Dedifferentiated amniotic fluid mesenchymal stem cell (primary cell): ENCODE measurements around the gene ST3GAL2.

Experiments used
- DNase-seq: peaks from one replicate; pipeline ENCODE4 v3.0.0-alpha.2; 2016; ENCODE audit errors: extremely low spot score

Gene ST3GAL2

GRCh38 chr16:70438969-70439862 is at the start of gene ST3GAL2:
ST3GAL2 (minus strand) TSS chr16:70439100; CDS start chr16:70398530, 40,570 bp downstream.
- DNase-seq, result peak; percentile 91

GRCh38 chr16:70484867-70485266 is 46.0 kb upstream of the ST3GAL2 start:
- no peak for DNase-seq

- DNase-seq, result no peak
Observed at GRCh38 chr16:70483426-70483825, 44.5 kb upstream of the ST3GAL2 start.

GRCh38 chr16:70482624-70483023 is 43.7 kb upstream of the ST3GAL2 start:
- DNase-seq, result no peak

- peak; percentile 55 for DNase-seq
Observed at GRCh38 chr16:70481929-70482536, 43.1 kb upstream of the ST3GAL2 start.

GRCh38 chr16:70480127-70481105 is 41.5 kb upstream of the ST3GAL2 start:
- no peak for DNase-seq

- DNase-seq, result no peak
Observed at GRCh38 chr16:70478912-70479341, 40.0 kb upstream of the ST3GAL2 start.

GRCh38 chr16:70478169-70478568 is 39.3 kb upstream of the ST3GAL2 start:
- no peak for DNase-seq

GRCh38 chr16:70476272-70477020 is 37.5 kb upstream of the ST3GAL2 start:
- DNase-seq, result peak; percentile 32

GRCh38 chr16:70475054-70475871 is 36.4 kb upstream of the ST3GAL2 start:
- no peak for DNase-seq

- no peak for DNase-seq
Observed at GRCh38 chr16:70474320-70475053, 35.6 kb upstream of the ST3GAL2 start.

GRCh38 chr16:70473446-70474319 is 34.8 kb upstream of the ST3GAL2 start:
- DNase-seq, result no peak

- DNase-seq, result no peak
Observed at GRCh38 chr16:70472786-70473433, 34.0 kb upstream of the ST3GAL2 start.

GRCh38 chr16:70470927-70471341 is 32.0 kb upstream of the ST3GAL2 start:
- DNase-seq, result no peak

GRCh38 chr16:70470141-70470926 is 31.4 kb upstream of the ST3GAL2 start:
- DNase-seq, result no peak

- DNase-seq, result no peak
Observed at GRCh38 chr16:70468776-70469525, 30.1 kb upstream of the ST3GAL2 start.
